Activated CD4-positive, CD25-positive, alpha-beta regulatory T cell treated with anti-CD3 and anti-CD28 coated beads, Interleukin-2, amount 50 U/mL, for 16 hours (primary cell): ENCODE measurements around the gene RFC2.
A peak's percentile ranks its signal among the peaks of the same experiment; 100 is the strongest.
"Not testable (repeated sequence)": the region's sequence is repeated elsewhere in the genome, so short reads cannot be mapped to it uniquely, and the experiment has no call there.

Experiments
- DNase-seq: peaks from one replicate; pipeline ENCODE4 v3.0.0-alpha.2; 2020; ENCODE audit warnings: low read depth, low spot score

The RFC2 gene

DNA sequence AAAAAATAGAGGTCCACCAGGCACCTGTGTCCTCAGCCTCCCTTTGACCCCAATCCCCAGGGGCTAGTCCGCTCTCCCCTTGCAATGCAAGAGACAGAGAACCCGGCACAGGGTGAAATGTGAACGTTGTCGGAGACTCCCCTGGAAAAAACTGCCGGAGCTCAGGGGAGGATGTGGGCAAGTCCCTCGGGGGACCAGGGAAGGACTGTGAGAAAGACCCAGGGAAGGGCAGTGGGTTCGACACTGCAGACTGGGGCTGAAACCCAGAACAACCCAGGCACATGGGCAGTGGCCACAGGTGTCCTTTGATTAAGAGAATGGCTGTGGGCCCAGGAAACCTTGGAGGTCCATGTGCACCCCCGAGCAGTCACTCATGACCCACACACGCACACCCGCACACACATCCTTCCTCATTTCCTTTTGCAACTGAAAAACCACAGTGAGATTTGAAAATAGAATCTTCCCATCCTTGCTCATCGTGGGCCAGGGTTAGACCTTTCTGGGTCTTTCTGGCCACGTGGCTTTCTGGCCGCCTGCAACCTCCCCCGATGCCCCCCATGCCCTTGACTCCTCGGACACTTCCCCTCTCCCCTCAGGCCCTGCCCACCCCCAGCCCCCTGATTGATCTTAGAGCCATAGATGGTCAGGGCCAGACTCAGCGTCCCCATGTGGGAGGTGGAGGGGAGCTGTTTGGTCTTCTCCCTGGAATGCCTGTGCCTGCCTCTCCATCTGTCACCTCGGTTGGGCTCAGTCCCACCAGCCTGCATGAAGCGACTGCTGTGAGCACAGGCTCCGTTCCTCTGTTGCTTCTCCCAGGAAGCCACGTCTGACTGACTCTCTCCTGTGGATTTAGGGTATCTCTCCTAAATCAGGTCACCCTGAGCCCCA, 36.5 kb downstream of the RFC2 start:
- no peak for DNase-seq

DNA sequence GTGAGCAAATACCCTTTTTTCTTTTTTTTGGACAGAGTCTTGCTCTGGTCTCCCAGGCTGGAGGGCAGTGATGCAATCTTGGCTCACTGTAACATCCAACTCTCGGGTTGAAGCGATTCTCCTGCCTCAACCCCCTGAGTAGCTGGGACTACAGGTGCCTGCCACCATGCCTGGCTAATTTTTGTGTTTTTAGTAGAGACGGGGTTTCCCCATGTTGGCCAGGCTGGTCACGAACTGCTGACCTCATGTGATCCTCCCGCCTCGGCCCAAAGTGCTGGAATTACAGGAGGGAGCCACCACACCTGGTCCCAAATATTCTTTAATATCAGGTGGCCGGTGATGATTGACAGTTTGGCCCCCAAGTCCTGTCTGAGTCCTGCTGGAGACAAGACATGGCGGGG, 37.8 kb downstream of the RFC2 start:
- no peak for DNase-seq

DNA sequence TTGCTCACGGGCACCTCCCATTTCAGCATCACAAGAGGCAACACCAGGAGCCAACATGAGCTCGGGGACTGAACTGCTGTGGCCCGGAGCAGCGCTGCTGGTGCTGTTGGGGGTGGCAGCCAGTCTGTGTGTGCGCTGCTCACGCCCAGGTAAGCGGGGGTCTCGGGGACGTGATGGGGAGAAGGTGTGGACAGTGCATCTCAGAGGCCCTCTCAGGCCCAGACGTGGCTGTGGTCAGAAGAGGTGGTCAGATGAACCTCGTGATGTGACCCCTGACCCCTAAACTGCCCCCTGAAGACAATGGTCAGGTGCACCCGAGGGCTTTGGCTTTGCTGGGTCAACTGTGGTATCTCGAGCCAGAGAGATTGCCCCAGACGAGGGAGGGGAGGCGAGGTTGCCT, 38.3 kb downstream of the RFC2 start:
- no peak for DNase-seq

DNA sequence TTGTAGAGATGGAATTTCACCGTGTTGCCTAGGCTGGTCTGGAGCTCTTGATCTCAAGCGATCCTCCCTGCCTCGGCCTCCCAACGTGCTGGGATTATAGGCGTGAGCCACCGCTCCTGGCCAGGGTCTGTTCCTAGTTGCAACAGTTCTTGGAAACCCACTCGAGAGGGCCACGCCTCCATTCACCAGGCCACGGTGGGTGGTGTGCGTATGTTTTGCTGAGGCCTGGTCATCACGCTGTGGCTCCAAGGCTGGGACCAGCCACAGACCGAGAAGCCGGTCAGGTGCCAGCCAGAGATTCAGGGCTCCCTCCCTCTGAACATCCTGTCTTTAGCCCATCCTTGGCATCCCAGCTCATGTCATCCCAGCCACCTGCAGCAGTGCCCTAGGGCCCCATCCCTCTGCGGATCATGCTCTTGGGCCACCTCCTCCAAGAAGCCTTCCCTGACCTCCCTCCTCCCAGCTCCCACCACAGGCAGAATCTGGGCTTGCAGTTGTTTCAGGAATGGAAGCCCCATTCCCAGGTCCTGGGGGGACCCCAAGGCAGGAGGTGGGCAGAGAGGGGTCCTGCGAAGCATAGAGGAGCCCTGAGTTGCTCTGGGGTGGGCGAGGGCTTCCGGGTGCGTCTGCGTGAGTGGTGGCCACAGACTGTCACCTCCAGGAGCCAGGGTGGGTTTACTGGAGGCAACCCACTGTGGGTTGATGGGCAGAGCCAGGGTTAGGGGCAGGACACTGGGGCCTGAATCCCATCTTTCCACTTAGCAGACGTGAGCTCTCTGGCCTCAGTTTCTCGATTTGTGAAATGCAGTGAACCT, 39.2 kb downstream of the RFC2 start:
- no peak for DNase-seq

DNA sequence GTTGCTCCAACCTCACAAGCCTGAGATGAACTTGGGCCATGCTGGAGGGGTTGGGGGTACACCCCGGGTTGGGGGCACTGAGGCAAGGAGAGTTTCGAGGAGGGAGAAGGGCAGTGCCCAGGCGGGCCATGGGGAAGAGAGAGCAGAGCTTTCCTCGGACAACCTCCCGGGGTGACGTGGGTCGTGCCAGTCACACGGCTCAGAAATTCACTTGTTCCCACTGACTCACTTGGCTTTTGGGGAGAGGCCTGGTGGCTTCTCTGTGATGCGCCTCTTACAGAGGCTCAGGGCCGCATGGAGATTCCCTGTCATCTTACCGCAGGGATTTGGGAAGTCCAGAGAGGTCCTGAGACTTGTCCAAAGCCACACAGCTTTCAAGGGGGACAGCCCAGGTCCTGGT, 41.5 kb downstream of the RFC2 start:
- DNase-seq = no peak

DNA sequence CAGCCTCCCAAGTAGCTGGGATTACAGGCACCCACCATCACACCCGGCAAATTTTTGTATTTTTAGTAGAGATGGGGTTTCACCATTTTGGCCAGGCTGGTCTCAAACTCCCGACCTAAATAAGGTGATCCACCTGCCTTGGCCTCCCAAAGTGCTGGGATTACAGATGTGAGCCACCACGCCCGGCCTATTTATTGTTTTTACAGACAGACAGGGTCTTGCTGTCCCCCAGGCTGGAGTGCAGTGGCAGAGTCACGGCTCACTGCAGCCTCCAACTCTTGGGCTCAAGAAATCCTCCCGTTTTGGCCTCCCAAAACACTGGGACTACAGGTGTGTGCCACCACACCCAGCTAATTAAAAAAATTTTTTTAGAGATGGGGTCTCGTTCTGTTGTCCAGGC, 46.0 kb downstream of the RFC2 start:
- not testable (repeated sequence) for DNase-seq

DNA sequence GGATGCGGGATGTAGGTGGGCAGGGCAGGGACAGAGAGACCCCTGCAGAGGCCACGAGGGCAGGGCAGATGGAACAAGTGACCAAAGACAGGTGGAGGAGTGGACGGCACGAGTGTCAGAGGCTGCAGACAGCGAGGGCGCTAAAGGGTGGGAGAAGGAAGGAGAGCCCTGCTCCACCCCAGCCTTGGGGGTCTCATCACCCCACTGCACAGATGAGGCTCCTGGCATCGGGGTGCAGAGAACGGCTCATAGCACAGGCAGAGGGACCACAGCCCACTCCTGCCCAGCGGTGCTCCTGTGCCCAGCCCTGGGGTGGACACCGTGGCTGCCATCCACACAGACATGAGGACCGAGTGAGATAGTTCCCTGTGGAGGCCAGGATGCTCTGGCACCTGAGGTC, 46.6 kb downstream of the RFC2 start:
- no peak for DNase-seq

DNA sequence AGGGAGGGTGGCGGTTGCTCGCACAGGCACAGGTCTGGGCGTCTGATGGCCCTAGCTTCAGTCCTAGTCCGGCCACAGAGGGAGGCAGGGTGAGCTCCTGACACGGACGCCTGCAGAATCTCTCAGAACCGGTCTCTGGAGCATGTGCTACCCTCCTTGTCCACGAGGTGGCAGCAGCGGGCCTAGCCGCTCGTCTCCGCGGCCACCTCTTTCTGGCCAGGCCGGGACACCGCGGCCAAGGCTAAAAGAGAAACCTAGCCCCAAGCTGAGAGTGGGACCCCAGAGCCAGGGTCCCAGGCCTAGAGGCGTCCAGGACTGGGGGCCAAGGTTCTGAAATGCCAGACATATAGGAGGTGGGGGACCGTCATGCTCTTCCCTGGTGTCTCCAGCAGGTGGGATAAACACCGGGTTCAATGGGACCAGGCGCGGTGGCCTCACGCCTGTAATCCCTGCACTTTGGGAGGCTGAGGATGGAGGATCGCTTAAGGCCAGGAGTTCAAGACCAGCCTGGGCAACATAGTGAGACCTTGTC, 47.5 kb downstream of the RFC2 start:
- peak; percentile 58 for DNase-seq

DNA sequence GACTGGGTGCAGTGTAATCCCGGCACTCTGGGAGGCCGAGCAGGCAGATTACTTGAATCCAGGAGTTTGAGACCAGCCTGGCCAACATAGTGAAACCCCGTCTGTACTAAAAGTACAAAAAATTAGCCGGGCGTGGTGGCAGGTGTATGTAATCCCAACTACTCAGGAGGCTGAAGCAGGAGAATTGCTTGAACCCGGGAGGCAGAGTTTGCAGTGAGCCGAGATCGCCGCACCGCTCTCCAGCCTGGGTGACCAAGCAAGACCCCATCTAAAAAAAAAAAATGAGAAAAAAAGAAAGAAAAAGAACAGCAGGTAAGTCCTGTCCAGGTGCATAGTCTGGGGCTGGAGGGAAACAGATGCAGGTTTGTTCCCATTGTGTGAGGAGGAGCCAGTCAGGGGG, 48.1 kb downstream of the RFC2 start:
- not testable (repeated sequence) for DNase-seq

DNA sequence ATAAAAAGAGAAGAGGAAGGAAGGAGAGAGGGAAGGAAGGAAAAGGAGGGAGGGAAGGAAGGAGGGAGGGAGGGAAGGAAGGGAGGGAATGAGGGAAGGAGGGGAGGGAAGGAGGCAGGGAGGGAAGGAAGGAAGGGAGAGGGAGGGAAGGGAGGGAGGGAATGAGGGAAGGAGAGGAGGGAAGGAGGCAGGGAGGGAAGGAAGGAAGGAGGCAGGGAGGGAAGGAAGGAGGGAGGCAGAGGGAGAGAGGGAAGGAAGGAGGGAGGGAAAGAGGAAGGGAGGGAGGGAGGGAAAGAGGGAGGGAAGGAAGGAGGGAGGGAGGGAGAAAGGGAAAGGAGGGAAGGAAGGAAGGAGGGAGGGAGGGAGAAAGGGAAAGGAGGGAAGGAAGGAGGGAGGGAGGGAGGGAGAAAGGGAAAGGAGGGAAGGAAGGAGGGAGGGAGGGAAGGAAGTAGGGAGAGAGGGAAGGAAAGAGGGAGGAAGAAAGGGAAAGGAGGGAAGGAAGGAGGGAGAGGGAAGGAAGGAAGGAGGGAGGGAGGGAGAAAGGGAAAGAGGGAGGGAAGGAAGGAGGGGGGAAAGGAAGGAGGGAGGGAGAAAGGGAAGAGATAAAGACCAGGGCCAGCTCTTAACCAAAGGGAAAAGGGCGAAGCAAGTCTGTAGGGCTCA, 50.1 kb downstream of the RFC2 start:
- no peak for DNase-seq

DNA sequence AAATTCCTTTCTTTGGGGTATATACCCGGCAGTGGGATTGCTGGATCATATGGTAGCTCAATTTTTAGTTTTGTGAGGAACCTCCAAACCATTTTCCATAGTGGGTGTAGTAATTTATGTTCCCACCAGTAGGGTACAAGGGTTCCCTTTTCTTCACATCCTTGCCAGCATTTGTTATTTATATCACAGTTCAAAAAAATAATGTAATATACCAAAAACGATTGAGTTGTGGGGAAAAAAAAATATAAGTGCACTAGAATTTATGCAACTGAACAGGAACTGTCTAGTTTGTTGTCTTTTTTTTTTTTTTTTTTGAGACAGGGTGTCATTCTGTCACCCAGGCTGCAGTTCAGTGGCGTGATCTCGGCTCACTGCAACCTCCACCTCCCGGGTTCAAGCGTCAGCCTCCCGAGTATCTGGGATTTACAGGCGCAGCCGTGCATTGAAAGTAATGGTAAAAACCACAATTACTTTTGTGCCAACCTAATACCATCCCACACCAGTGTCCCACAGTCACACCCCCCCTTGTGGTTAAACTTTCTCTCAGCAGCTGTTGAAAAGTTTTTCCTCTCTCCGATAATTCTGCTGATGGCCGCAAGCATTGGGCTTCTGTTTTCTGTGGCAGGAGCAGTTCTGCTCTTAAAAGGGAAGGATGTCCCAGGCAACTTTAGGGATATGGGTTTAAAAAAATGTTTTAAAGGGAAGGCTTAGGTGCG, 51.2 kb downstream of the RFC2 start:
- no peak for DNase-seq

DNA sequence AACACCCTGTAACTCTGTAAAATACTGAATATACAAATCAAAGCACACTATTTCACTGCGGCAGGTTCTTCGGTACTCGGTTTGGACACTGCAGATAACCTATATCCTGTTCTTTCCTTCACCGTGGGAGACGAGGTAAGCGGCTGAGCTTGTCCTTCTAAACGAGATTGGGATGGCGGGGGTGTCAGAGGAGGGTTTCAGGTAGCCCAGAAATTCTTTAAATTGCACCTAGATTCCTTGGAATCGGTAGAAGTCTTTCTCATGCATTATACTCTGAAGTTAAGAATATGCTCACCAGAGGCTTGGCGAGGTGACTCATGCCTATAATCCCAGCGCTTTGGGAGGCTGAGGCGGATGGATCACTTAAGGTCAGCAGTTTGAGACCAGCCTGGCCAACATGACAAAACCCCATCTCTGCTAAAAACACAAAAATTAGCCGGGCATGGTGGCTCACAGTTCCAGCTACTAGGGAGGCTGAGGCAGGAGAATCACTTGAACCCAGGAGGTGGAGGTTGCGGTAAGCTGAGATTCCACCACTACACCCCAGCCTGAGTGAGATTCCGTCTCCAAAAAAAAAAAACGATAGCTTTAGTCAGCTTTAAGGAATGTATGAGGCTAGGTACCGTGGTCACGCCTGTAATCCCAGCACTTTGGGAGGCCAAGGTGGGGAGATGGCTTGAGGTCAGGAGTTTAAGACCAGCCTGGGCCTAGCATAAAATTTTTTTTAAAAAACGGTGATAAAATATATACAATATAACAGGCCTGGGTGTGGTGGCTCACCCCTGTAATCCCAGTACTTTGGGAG, 54.4 kb downstream of the RFC2 start:
- no peak for DNase-seq

DNA sequence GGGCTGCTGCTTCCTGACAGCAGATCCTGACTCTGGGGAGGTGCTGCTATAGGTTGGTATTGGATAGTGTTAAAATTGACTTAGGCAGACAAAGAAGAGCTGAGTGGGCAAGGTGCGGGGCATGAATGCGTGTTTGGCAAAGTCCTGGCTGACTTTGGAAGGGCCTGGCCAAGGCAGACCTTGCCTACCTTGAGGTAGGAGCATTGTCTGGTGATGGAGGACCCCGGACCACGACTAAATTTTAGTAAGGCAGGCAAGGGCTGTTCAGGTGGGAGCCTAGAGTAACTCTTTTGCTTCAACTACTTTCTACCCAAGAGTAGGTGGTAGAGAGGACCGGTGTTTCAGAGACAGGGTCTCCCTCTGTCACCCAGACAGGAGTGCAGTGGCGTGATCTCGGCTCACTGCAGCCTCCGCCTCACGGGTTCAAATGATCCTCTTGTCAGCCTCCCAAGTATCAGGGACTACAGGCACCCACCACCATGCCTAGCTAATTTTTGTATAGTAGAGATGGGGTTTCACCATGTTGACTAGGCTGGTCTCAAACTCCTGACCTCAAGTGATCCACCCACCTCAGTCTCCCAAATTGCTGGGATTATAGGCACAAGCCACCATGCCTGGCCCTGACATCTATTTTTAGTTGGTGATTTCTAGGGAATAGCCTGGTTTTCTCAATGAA, 56.6 kb downstream of the RFC2 start:
- DNase-seq = no peak

DNA sequence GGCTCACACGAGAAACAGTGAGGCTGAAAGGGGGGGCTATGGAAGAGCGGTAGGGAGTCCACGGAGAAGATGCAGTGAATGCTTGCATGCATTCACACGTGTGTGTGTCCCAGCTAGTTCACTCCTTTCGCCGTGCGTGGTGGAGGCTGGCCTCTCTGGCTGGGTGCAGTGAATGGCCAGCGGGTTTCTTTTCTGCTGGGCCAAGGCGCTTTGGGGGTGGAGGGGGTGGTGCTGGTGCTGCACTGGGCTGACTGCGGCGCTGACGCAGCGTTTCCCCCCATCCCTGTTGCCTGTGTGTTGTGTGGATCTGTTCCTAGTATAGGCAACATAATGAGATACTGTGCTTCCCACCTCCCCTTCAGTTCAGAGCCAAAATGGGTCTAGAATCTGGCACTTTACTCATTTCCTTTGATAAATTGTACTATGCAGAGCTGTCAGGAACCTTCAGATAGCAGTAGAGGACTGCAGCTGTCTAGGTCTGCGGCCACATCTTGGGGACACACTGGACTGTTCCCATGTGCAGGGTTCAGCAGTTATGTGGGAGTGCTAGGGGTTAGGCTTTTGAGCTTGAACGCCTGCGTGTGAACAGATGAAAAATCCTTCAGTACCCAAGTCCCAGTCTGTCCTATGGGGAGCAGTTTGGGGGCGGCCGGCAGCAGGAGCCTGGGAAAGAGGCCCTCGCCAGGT, 58.1 kb downstream of the RFC2 start:
- DNase-seq = not testable (repeated sequence)

DNA sequence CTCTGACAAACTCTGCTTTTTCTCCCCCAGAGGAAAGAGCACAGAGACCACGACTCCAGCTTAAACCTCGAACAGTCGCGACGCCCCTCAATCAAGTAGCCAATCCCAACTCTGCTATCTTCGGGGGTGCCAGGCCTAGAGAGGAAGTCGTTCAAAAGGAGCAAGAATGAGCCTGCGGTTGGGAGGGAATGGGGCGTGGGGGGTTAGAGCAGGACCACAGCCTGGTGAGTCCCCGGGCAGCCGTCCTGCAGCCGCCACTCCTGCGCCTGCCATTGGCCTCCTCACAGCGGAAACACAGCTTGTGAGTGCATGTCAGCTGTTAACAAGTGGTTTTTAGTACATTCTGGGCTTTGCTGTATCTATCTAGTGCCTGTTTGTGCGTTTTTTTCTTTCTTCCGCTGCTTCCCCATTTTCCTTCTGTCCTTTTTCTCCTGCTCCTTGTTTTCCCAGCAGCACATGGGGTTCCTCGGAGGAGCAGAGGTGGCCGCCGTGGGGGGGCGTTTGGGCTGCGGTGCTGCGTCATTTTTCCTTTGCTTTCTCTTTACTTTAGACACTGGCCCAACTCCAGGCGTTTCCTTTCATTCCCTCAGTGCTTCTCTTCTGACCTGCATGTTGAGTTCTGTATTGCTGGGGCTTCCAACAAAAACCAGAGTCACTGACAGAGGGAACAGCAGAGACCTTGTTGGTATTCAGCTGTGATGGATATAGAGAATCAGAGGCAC, 58.9 kb downstream of the RFC2 start:
- not testable (repeated sequence) for DNase-seq

DNA sequence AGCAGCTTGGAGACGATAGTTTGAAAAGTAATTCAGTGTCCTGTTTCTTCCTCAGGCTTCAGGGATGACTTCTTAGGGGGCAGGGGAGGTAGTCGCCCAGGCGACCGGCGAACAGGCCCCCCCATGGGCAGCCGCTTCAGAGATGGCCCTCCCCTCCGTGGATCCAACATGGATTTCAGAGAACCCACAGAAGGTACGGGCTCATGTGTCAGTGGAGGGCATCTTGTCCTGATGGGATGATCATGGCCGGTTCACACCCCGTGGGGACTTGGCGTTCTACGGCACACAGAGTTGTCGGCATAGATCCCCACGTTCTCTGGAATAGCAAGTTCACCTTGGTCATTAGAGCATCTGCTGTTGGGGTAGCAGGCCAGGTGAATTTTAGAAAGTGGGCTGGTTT, 59.5 kb downstream of the RFC2 start:
- no peak for DNase-seq

DNA sequence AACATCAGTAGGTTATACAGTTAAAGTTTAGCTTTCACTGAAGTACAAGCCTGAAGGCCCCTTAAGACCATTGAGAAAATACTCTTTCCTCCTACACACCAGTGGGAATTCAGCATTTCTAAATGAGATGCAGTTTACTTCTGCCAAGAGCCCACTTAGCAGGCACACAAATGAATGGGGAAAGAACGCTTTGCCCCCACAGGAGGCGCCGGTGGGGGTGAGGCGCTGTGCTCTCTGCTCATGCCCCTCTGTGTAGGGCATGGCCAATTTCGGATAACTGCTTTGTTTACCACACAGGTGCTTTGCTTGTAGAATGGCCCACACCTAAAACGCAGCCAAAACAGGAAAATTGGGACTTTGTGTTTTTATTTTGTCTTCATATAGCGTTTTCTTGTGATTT, 60.3 kb downstream of the RFC2 start:
- no peak for DNase-seq

DNA sequence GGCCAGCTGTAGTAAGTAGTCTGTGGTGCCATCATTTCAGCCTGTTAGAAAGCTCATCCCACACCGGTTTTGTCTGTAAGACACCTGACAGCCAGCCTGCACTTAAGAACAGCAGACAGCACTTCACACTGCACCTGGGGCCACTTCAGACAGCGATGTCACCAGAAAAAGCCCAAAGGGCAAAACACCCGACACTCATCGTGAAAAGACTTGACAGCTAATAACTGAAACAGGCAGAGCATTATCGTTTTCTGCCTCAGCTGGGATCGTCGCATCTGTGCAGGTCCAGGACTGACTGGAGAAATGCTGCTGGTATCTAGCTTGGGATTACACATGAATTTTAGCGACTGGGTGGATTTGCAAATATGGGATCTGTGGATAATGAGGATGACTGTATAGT, 61.1 kb downstream of the RFC2 start:
- no peak for DNase-seq

DNA sequence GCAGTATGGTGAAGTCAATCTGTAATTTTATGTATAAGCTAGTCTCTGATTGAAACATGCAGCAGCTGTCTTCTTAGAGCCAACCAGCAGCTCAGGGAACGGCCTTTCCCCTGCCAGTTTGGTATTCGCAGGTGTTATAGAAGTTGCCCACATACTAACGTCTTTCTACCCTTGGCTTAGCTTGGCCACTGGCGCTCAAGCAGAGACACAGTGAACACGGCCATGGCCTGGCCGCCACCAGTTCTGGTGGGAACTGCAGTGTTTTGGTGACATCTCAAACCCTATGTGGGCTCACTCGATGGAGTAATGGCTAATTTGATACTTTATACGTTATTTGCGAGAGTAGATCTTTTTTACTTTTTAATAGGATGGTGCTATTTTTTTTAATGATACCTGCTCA, 63.0 kb downstream of the RFC2 start:
- DNase-seq = no peak
